Neuronal stem cell (in vitro differentiated cells): ENCODE results near the gene FKBP15.

Source experiments
- DNase-seq: peaks from one replicate; pipeline ENCODE4 v3.0.0-alpha.2; 2013; ENCODE audit warnings: low spot score
- H2AFZ ChIP-seq: one replicate; pipeline ENCODE4 v1.6.1; 2013; ENCODE audit warnings: mild to moderate bottlenecking, low read length, inconsistent platforms
- H2AK5ac ChIP-seq: 2 replicates; pipeline ENCODE4 v1.6.1; 2013; ENCODE audit warnings: low read depth, mild to moderate bottlenecking, inconsistent platforms, low read length, moderate library complexity, mixed read lengths
- H2BK120ac ChIP-seq: 2 replicates; pipeline ENCODE4 v1.6.1; 2013; ENCODE audit warnings: low read depth, mild to moderate bottlenecking, inconsistent platforms, low read length, moderate library complexity, mixed read lengths
- H2BK12ac ChIP-seq: one replicate; pipeline ENCODE4 v1.6.1; 2013; ENCODE audit warnings: low read length, inconsistent platforms
- H2BK15ac ChIP-seq: 2 replicates; pipeline ENCODE4 v1.6.1; 2013; ENCODE audit warnings: mild to moderate bottlenecking, low read length, inconsistent platforms, mixed read lengths
- H2BK5ac ChIP-seq: one replicate; pipeline ENCODE4 v1.6.1; 2013; ENCODE audit warnings: inconsistent platforms, mild to moderate bottlenecking, low read length, moderate library complexity
- H3K14ac ChIP-seq: one replicate; pipeline ENCODE4 v1.6.1; 2013; ENCODE audit warnings: low read length, inconsistent platforms
- H3K18ac ChIP-seq: 2 replicates; pipeline ENCODE4 v1.6.1; 2013; ENCODE audit warnings: low read length, inconsistent platforms
- H3K23ac ChIP-seq: 2 replicates; pipeline ENCODE4 v1.6.1; 2013; ENCODE audit warnings: low read depth, mild to moderate bottlenecking, mixed read lengths, low read length, inconsistent platforms; ENCODE audit not compliant: poor library complexity
- H3K27ac ChIP-seq: replicated peaks from 3 replicates; pipeline ENCODE4 v1.5.1; 2013; ENCODE audit warnings: low read length, inconsistent platforms
- H3K27me3 ChIP-seq, 3 experiments: 2 replicates each; pipeline ENCODE4 v1.6.1; 2013; ENCODE audit warnings: low read length in 3 of 3, mild to moderate bottlenecking in 2 of 3, inconsistent platforms in 1 of 3, low read depth in 1 of 3, mixed read lengths in 1 of 3, moderate library complexity in 1 of 3; ENCODE audit not compliant: control insufficient read depth in 3 of 3, insufficient read depth in 3 of 3
- H3K36me3 ChIP-seq, 2 donors: replicated peaks in 1 of 2; 2 replicates each; pipeline ENCODE4 v1.6.1; 2013; ENCODE audit warnings: low read length in 2 of 2; ENCODE audit not compliant: control insufficient read depth in 2 of 2, insufficient read depth in 2 of 2
- H3K4ac ChIP-seq: 2 replicates; pipeline ENCODE4 v1.6.1; 2013; ENCODE audit warnings: inconsistent platforms, mild to moderate bottlenecking, low read length, moderate library complexity
- H3K4me1 ChIP-seq, 2 donors: 1 replicate in 1 of 2; 2 replicates in 1 of 2; pipeline ENCODE4 v1.6.1; 2013; ENCODE audit warnings: low read length in 2 of 2, low read depth in 1 of 2; ENCODE audit not compliant: control insufficient read depth in 2 of 2, insufficient read depth in 1 of 2
- H3K4me2 ChIP-seq: one replicate; pipeline ENCODE4 v1.6.1; 2013; ENCODE audit warnings: mild to moderate bottlenecking, low read length, inconsistent platforms; ENCODE audit not compliant: insufficient read depth, poor library complexity, severe bottlenecking
- H3K4me3 ChIP-seq, 2 donors: 2 replicates each; pipeline ENCODE4 v1.5.1; 2013; ENCODE audit warnings: low read length in 2 of 2, mild to moderate bottlenecking in 2 of 2, inconsistent platforms in 1 of 2, moderate library complexity in 1 of 2
- H3K79me1 ChIP-seq: one replicate; pipeline ENCODE4 v1.6.1; 2013; ENCODE audit warnings: low read depth, mild to moderate bottlenecking, inconsistent platforms, low read length, moderate library complexity
- H3K9ac ChIP-seq: one replicate; pipeline ENCODE4 v1.6.1; 2013; ENCODE audit warnings: mild to moderate bottlenecking, low read depth, low read length, inconsistent platforms; ENCODE audit not compliant: poor library complexity
- H3K9me3 ChIP-seq, 2 donors: replicated peaks in 1 of 2; 2 replicates each; pipeline versions ENCODE3 to v1.6.1; 2013; ENCODE audit warnings: low read length in 2 of 2, mild to moderate bottlenecking in 2 of 2, inconsistent platforms in 1 of 2, low read depth in 1 of 2, mixed read lengths in 1 of 2, moderate library complexity in 1 of 2; ENCODE audit not compliant: control insufficient read depth in 2 of 2, insufficient read depth in 1 of 2
- H4K8ac ChIP-seq: one replicate; pipeline ENCODE4 v1.6.1; 2013; ENCODE audit warnings: low read depth, mild to moderate bottlenecking, inconsistent platforms, low read length, moderate library complexity
- H4K91ac ChIP-seq: one replicate; pipeline ENCODE4 v1.6.1; 2013; ENCODE audit warnings: low read length, low read depth, mild to moderate bottlenecking, inconsistent platforms; ENCODE audit not compliant: poor library complexity
- WGBS, 2 donors: extraction: QIAGEN DNeasy Blood & Tissue Kit; methylation state at CpG; one replicate each; pipeline ENCODE4 v1.1.7; 2013; ENCODE audit warnings: missing lambda C conversion rate in 2 of 2, mixed read lengths in 1 of 2; ENCODE audit not compliant: insufficient read length in 2 of 2, insufficient replicate concordance in 1 of 2; ENCODE audit errors: extremely low coverage in 2 of 2; 5-methylcytosine and 5-hydroxymethylcytosine counted together

Gene FKBP15

DNA sequence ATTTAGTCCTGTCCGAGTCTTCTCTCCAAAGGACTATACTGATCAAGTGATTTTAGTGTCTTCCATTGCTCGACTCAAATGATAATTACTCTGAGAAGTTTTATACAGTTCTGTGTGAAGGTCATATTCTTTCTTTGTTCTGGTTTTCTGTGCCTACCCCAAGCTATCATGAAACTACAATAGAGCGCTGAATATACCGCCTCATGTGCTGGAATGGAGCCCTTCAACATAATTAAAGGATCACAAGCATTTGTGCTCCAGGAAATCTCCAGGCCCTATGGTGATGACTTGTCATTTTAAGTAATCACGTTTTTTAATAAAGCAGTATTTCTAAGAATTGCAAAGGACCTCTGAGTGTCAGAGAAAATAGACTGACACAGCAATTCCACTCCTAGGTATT, 81.1 kb downstream of the FKBP15 start:
- Histone ChIP-seq H3K4me2 (no peak overlapping the region), H4K91ac (no peak overlapping the region), H3K27ac (no peak overlapping the region), H3K4ac (no peak overlapping the region), H3K4me1 (peaks cover 0 to 12% of the 10 kb centered on the region in 2 donors), H3K4me3 (no peak overlapping the region), H3K27me3 (peaks cover 0 to 2% (median 0%) of the 10 kb centered on the region in 3 experiments), H4K8ac (no peak overlapping the region), H3K23ac (no peak overlapping the region), H3K9me3 (peaks cover 6 to 11% of the 10 kb centered on the region in 2 donors), H2BK12ac (no peak overlapping the region), H2BK120ac (no peak overlapping the region), H2AK5ac (no peak overlapping the region), H3K36me3 (no peaks in the 10 kb centered on the region), H2BK15ac (no peak overlapping the region), H3K79me1 (no peaks in the 10 kb centered on the region), H3K14ac (no peak overlapping the region), H2AFZ (no peak overlapping the region), H3K18ac (no peak overlapping the region), H2BK5ac (no peak overlapping the region), H3K9ac (no peak overlapping the region)
- WGBS, 2 donors, result no CpG with 5 or more reads among the region's 5 CpGs
- no peak for DNase-seq

DNA sequence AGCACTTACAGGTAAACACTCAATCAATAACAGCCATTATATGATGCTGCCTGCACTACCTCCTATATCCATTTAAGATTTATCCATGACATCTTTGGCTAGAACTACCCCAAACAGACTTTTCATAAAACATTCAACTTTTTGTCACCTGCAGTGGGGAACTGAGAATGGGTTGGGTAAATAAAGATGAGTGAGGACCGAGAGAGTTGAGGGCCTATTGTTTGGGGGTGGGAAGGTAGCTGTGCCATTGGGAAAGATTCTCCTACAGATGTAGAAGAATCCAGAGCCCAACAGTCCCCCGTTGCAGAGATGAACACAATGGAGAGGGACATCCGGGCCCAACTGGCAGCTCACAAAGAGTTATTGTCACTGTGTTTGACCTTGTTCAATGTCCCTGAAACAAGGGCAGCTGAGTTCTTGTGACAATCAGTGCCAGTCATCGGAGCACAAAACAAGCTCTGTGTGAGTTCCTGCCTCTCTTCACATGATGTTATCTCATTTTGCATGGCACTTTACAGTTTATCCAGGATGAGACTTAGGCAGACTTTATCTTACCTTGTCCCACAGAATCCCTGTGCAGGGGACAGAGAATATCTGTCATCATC, 81.8 kb downstream of the FKBP15 start:
- H4K8ac ChIP-seq, result no peak overlapping the region
- no peaks in the 10 kb centered on the region for H3K79me1 ChIP-seq
- H3K27ac ChIP-seq, result no peak overlapping the region
- H3K36me3 ChIP-seq, result no peaks in the 10 kb centered on the region
- no peak for DNase-seq
- no peak overlapping the region for H3K4me2 ChIP-seq
- no peak overlapping the region for H2BK120ac ChIP-seq
- H3K23ac ChIP-seq, result no peak overlapping the region
- H3K27me3 ChIP-seq, result no peaks in the 10 kb centered on the region
- peaks cover 6 to 11% of the 10 kb centered on the region in 2 donors for H3K9me3 ChIP-seq
- no peak overlapping the region for H3K18ac ChIP-seq
- H2AK5ac ChIP-seq, result no peak overlapping the region
- H3K4me3 ChIP-seq, result no peak overlapping the region
- no CpG with 5 or more reads among the region's 4 CpGs for WGBS, 2 donors
- no peak overlapping the region for H3K14ac ChIP-seq
- H3K4ac ChIP-seq, result no peak overlapping the region
- H2BK15ac ChIP-seq, result no peak overlapping the region
- no peak overlapping the region for H2BK5ac ChIP-seq
- H2AFZ ChIP-seq, result no peak overlapping the region
- no peak overlapping the region for H3K9ac ChIP-seq
- H2BK12ac ChIP-seq, result no peak overlapping the region
- H4K91ac ChIP-seq, result no peak overlapping the region
- H3K4me1 ChIP-seq, result peaks cover 0 to 12% of the 10 kb centered on the region in 2 donors

- Histone ChIP-seq H3K9me3 (peaks cover 6 to 11% of the 10 kb centered on the region in 2 donors), H3K23ac (no peak overlapping the region), H3K4me3 (no peak overlapping the region), H3K18ac (no peak overlapping the region), H2AK5ac (no peak overlapping the region), H3K27me3 (no peaks in the 10 kb centered on the region), H2AFZ (no peak overlapping the region), H3K4ac (no peak overlapping the region), H3K9ac (no peak overlapping the region), H2BK5ac (no peak overlapping the region), H3K36me3 (no peaks in the 10 kb centered on the region), H3K79me1 (no peaks in the 10 kb centered on the region), H3K27ac (no peak overlapping the region), H4K91ac (no peak overlapping the region), H3K14ac (no peak overlapping the region), H3K4me2 (no peak overlapping the region), H2BK15ac (no peak overlapping the region), H3K4me1 (peaks cover 0 to 12% of the 10 kb centered on the region in 2 donors), H2BK12ac (no peak overlapping the region), H4K8ac (no peak overlapping the region), H2BK120ac (no peak overlapping the region)
- no CpG with 5 or more reads among the region's 3 CpGs for WGBS, 2 donors
- DNase-seq, result no peak
Observed at GRCh38 chr9:113138760-113139159, 82.3 kb downstream of the FKBP15 start.

DNA sequence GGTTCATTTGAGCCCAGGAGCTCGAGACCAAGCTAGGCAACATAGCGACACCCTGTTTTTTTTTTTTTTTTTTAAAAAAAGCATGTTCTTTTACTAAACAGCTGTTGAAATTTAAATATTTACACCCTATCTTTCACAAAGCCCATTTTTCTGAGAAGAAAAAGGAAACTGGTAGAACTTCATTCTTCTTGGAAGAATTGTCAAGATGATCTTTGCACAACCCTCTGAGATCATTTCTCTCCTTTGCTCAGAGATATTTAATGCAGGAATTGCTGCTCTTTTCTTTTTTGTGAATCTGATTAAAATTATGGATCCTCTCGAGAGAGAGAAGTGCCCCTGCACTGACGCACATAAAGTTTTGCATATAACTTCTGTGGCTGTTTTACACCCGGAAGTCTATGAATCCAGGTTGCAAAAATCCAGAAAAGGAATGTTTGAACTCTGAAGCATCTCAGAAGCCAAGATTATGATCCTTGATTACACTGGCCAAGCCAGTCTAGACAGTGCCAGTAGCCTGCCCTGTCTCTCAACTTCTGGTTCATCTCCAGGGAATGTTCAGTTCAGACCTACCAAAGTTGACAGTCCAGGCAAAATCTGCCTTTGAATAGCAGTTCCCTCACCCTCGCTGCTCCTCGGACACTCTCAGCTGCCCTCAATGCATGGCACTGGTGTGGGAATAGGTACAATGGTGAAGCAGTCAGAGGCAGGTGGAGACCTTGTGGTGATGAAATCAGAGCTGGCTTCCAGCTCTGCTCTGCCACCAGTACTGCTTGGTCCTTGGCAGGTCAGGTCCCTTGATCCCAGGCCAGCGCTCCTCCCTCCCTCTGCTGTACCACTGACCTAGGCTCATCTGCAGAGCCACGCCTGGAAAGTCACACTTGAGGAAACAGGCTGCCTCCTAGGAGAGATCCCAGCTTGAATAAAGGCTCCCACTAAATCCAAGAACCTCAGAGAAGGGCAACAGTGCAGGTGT, 83.6 kb downstream of the FKBP15 start:
- Histone ChIP-seq H4K91ac (no peak overlapping the region), H2BK5ac (no peak overlapping the region), H3K9ac (no peak overlapping the region), H3K4me2 (no peak overlapping the region), H2AFZ (no peak overlapping the region), H4K8ac (no peak overlapping the region), H3K79me1 (no peaks in the 10 kb centered on the region), H3K27ac (no peak overlapping the region), H3K4me1 (peaks cover 0 to 12% of the 10 kb centered on the region in 2 donors), H3K23ac (no peak overlapping the region), H3K36me3 (no peaks in the 10 kb centered on the region), H2BK15ac (no peak overlapping the region), H3K4me3 (peak overlapping the region in 1 of 2 donors; percentile 64), H3K4ac (no peak overlapping the region), H2BK12ac (no peak overlapping the region), H2BK120ac (no peak overlapping the region), H2AK5ac (no peak overlapping the region), H3K27me3 (no peaks in the 10 kb centered on the region), H3K18ac (no peak overlapping the region), H3K14ac (peak overlapping the region; percentile 78), H3K9me3 (peaks cover 3 to 6% of the 10 kb centered on the region in 2 donors)
- DNase-seq, result no peak
- no CpG with 5 or more reads among the region's 9 CpGs for WGBS, 2 donors
